ENCODE data around the gene HSD3B1. TPM values are rescaled to one million over a fixed set of nuclear protein-coding genes. Genes with fewer than 3 reads are reported as not detected.

HSD3B1 gene
- total RNA-seq, 1 experiment from 2014 or later = 0.39 TPM

DNA sequence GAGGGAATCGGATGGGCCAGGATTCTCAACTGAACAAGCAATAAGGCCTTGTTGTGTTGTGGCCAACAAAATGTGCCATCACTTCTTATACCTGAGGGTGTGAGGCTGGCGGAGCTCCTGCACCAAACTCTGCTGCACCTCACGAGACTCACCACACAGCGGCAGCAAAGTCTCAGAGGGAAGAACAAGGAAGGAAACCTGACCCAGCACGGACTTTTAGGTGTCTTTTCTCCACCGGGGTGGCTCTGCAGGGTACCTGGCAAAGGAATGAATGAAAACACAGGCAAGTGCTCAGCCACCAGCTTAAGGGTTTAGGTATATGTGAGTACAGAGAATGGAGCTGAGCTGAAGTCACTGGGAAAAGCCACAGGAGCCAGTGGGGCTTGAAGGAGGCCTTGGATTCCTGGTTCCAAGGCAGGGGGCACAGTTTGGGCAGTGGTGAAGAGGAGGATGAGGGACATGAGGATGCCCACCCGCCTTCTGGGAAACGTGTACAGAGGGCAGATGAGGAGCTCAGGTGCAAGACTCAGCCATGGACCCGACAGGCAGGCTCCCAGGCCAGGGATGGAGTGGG lies 31.1 kb upstream of the HSD3B1 start:
- H4K20me1 ChIP-seq (ENCODE audit: insufficient read depth) = no peaks in the 10 kb centered on the region
- H3K79me2 ChIP-seq (ENCODE audit: low read depth) = no peaks in the 10 kb centered on the region
- peak overlapping the region; percentile 35 for H3K4me2 ChIP-seq
- H3K36me3 ChIP-seq (ENCODE audit: low read depth) = no peaks in the 10 kb centered on the region
- BruUV-seq (replicated peaks) = no TSS peak
- no peaks in the 10 kb centered on the region for H3F3A ChIP-seq (ENCODE audit: insufficient read depth, low read depth)
- ChIA-PET POLR2A (ENCODE audit: unreplicated experiment) (no interaction called here), CTCF (interaction anchor here (0.7 kb wide), 1 partner anchor 467 kb away, joined by 3 read pairs; no protein-coding TSS in a partner anchor)
- TF ChIP-seq, protein P1, sequence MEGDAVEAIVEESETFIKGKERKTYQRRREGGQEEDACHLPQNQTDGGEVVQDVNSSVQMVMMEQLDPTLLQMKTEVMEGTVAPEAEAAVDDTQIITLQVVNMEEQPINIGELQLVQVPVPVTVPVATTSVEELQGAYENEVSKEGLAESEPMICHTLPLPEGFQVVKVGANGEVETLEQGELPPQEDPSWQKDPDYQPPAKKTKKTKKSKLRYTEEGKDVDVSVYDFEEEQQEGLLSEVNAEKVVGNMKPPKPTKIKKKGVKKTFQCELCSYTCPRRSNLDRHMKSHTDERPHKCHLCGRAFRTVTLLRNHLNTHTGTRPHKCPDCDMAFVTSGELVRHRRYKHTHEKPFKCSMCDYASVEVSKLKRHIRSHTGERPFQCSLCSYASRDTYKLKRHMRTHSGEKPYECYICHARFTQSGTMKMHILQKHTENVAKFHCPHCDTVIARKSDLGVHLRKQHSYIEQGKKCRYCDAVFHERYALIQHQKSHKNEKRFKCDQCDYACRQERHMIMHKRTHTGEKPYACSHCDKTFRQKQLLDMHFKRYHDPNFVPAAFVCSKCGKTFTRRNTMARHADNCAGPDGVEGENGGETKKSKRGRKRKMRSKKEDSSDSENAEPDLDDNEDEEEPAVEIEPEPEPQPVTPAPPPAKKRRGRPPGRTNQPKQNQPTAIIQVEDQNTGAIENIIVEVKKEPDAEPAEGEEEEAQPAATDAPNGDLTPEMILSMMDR (conservative IDR thresholded peaks at IDR 0.05) = peak; percentile 95
- TF ChIP-seq EZH2 (IDR thresholded peaks at IDR 0.05; ENCODE audit: low read depth) = no peak
- intact Hi-C loops (cut with micrococcal nuclease; ENCODE audit: unreplicated experiment) = loop anchor here (5.0 kb wide), 1 partner anchor 66 kb away; no protein-coding TSS in a partner anchor
- peaks cover 5% of the 10 kb centered on the region for H3K4me1 ChIP-seq (replicated peaks; ENCODE audit: insufficient read depth)
- no peaks in the 10 kb centered on the region for H3K9me2 ChIP-seq (ENCODE audit: insufficient read depth)
- H3K4me3 ChIP-seq = no peak overlapping the region
- no peak overlapping the region for H2AFZ ChIP-seq
- no peaks in the 10 kb centered on the region for H3K9me3 ChIP-seq (ENCODE audit: insufficient read depth, low read depth)
- no peak overlapping the region for H3K27ac ChIP-seq
- H3K27me3 ChIP-seq (ENCODE audit: insufficient read depth, low read depth) = peaks cover 4% of the 10 kb centered on the region; the same call in 1 of the 2 replicates
- DNase-seq = peak; percentile 66 to 74

DNA sequence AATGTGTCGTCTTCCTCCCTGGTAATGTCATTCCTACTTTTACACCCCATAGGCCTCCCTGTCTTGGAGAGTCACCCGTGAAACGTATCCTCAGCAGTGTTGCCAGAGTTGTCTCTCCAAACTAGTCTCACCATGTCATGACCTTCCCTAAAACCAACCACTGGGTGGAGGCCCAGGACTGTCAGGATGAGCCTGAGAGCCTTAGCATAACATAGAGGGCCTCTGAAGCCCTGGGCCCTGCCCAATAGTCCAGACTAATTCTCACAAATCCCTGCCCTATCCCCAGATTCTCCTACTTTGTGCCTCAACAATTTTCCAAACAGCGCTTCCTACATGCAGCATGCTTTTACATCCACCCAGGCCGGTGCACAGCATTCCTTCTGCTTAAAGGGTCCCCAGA lies 29.3 kb upstream of the HSD3B1 start:
- Histone ChIP-seq H3K9me2 (ENCODE audit: insufficient read depth) (no peaks in the 10 kb centered on the region), H4K20me1 (ENCODE audit: insufficient read depth) (no peaks in the 10 kb centered on the region), H3K27me3 (ENCODE audit: insufficient read depth, low read depth) (no peaks in the 10 kb centered on the region), H2AFZ (no peak overlapping the region), H3F3A (ENCODE audit: insufficient read depth, low read depth) (no peaks in the 10 kb centered on the region), H3K4me1 (replicated peaks; ENCODE audit: insufficient read depth) (peaks cover 5% of the 10 kb centered on the region), H3K36me3 (ENCODE audit: low read depth) (no peaks in the 10 kb centered on the region), H3K27ac (no peak overlapping the region), H3K9me3 (ENCODE audit: insufficient read depth, low read depth) (no peaks in the 10 kb centered on the region), H3K4me2 (no peak overlapping the region), H3K79me2 (ENCODE audit: low read depth) (no peaks in the 10 kb centered on the region), H3K4me3 (no peak overlapping the region)
- TF ChIP-seq, protein P1 (conservative IDR thresholded peaks at IDR 0.05) = no peak; the same call in 1 of the 2 replicates
- no peak for TF ChIP-seq EZH2 (IDR thresholded peaks at IDR 0.05; ENCODE audit: low read depth)
- ChIA-PET POLR2A (ENCODE audit: unreplicated experiment) (no interaction called here), CTCF (no interaction called here)
- no TSS peak for BruUV-seq (replicated peaks)
- intact Hi-C loops (cut with micrococcal nuclease; ENCODE audit: unreplicated experiment) = loop anchor here (5.0 kb wide), 1 partner anchor 65 kb away; no protein-coding TSS in a partner anchor
- DNase-seq = no peak

GRCh38 chr1:119480175-119480574 lies 26.8 kb upstream of the HSD3B1 start:
- no peaks in the 10 kb centered on the region for H3F3A ChIP-seq (ENCODE audit: insufficient read depth, low read depth)
- no peak overlapping the region for H3K4me2 ChIP-seq
- H4K20me1 ChIP-seq (ENCODE audit: insufficient read depth) = no peaks in the 10 kb centered on the region
- ChIA-PET POLR2A (ENCODE audit: unreplicated experiment) (no interaction called here), CTCF (no interaction called here)
- H3K36me3 ChIP-seq (ENCODE audit: low read depth) = no peaks in the 10 kb centered on the region
- no TSS peak for BruUV-seq (replicated peaks)
- no peaks in the 10 kb centered on the region for H3K79me2 ChIP-seq (ENCODE audit: low read depth)
- H2AFZ ChIP-seq = no peak overlapping the region
- intact Hi-C loops (cut with micrococcal nuclease; ENCODE audit: unreplicated experiment) = no loop called here
- no peaks in the 10 kb centered on the region for H3K9me3 ChIP-seq (ENCODE audit: insufficient read depth, low read depth)
- H3K27me3 ChIP-seq (ENCODE audit: insufficient read depth, low read depth) = no peaks in the 10 kb centered on the region
- TF ChIP-seq, protein P1 (conservative IDR thresholded peaks at IDR 0.05) = no peak
- no peak for TF ChIP-seq EZH2 (IDR thresholded peaks at IDR 0.05; ENCODE audit: low read depth)
- H3K4me3 ChIP-seq = no peak overlapping the region
- H3K9me2 ChIP-seq (ENCODE audit: insufficient read depth) = no peaks in the 10 kb centered on the region
- H3K27ac ChIP-seq = no peak overlapping the region
- DNase-seq = no peak
- H3K4me1 ChIP-seq (replicated peaks; ENCODE audit: insufficient read depth) = peaks cover 5% of the 10 kb centered on the region

Measured in PC-9 (cell line).